Common myeloid progenitor, CD34-positive (primary cell): ENCODE measurements around the gene ZSWIM1.
"Not testable (repeated sequence)": the region's sequence is repeated elsewhere in the genome, so short reads cannot be mapped to it uniquely, and the experiment has no call there.

ENCODE experiments used
- CTCF ChIA-PET: fragments of 350-600 bp; sonication (Branson Sonifier 250); formaldehyde crosslinking; loops from one replicate; lab custom pipeline; 2021; ENCODE audit warnings: antibody characterized with exemption; lab: Charles Lee
- POLR2A ChIA-PET: fragments of 350-600 bp; sonication (Branson Sonifier 250); formaldehyde crosslinking; loops from one replicate; lab custom pipeline; 2021; ENCODE audit warnings: antibody characterized with exemption; lab: Charles Lee
- DNase-seq, 3 donors: peaks; one replicate each; pipeline versions ENCODE4 v3.0.0 to v3.0.0-alpha.2; 2013
- H3K27ac ChIP-seq, 2 experiments: 1 replicate in 1 of 2; 2 replicates in 1 of 2; pipeline ENCODE4 v1.7.0; 2013; ENCODE audit warnings: inconsistent platforms in 2 of 2, low read length in 2 of 2, mild to moderate bottlenecking in 2 of 2, low read depth in 1 of 2, moderate library complexity in 1 of 2; ENCODE audit not compliant: severe bottlenecking in 2 of 2, insufficient read depth in 1 of 2, poor library complexity in 1 of 2
- H3K27me3 ChIP-seq, 5 experiments: replicated peaks in 2 of 5; 1 replicate in 3 of 5; 2 replicates in 2 of 5; pipeline versions ENCODE4 v1.6.1 to v1.7.0; 2013; ENCODE audit warnings: low read length in 4 of 5, mild to moderate bottlenecking in 2 of 5, moderate library complexity in 2 of 5, inconsistent platforms in 1 of 5; ENCODE audit not compliant: insufficient read depth in 5 of 5, control insufficient read depth in 4 of 5
- H3K36me3 ChIP-seq, 4 experiments: 1 replicate in 2 of 4; 2 replicates in 2 of 4; pipeline versions ENCODE4 v1.6.1 to v1.7.0; 2013; ENCODE audit warnings: low read length in 3 of 4, control low read depth in 1 of 4, mild to moderate bottlenecking in 1 of 4; ENCODE audit not compliant: control insufficient read depth in 4 of 4, insufficient read depth in 4 of 4
- H3K4me1 ChIP-seq, 4 experiments: 1 replicate in 3 of 4; 2 replicates in 1 of 4; pipeline versions ENCODE4 v1.6.1 to v1.7.1; 2013; ENCODE audit warnings: low read length in 3 of 4, mild to moderate bottlenecking in 3 of 4, control low read depth in 1 of 4, inconsistent platforms in 1 of 4, moderate library complexity in 1 of 4; ENCODE audit not compliant: control insufficient read depth in 4 of 4, insufficient read depth in 4 of 4; ENCODE audit errors: control extremely low read depth in 1 of 4
- H3K4me3 ChIP-seq, 7 experiments: 1 replicate in 4 of 7; 2 replicates in 3 of 7; pipeline versions ENCODE4 v1.5.1 to v1.7.0; 2013; ENCODE audit warnings: mild to moderate bottlenecking in 7 of 7, low read length in 6 of 7, moderate library complexity in 6 of 7, inconsistent platforms in 2 of 7, low read depth in 2 of 7, control low read depth in 1 of 7; ENCODE audit not compliant: insufficient read depth in 4 of 7, control insufficient read depth in 1 of 7; ENCODE audit errors: extremely low read depth in 1 of 7
- H3K9me3 ChIP-seq, 5 experiments: 1 replicate in 4 of 5; 2 replicates in 1 of 5; pipeline versions ENCODE4 v1.6.1 to v1.7.1; 2013; ENCODE audit warnings: low read length in 4 of 5, mild to moderate bottlenecking in 2 of 5, inconsistent platforms in 1 of 5, low read depth in 1 of 5, moderate library complexity in 1 of 5; ENCODE audit not compliant: control insufficient read depth in 4 of 5, insufficient read depth in 2 of 5; ENCODE audit errors: control extremely low read depth in 1 of 5
- WGBS: methylation state at CpG from one replicate; pipeline ENCODE4 v1.1.5; 2013; ENCODE audit not compliant: insufficient coverage; 5-methylcytosine and 5-hydroxymethylcytosine counted together

Gene ZSWIM1

GRCh38 chr20:45873409-45874103 is 7.5 kb upstream of the ZSWIM1 start:
- 100% methylated on average over 1 of the region's 1 CpG for WGBS
- ChIA-PET CTCF (interaction anchor here (0.9 to 1.4 kb wide), 2 partner anchors 9 to 17 kb away, joined by 4 read pairs; partner anchors contain the start of gene NEURL2), POLR2A (no interaction called here)

DNA sequence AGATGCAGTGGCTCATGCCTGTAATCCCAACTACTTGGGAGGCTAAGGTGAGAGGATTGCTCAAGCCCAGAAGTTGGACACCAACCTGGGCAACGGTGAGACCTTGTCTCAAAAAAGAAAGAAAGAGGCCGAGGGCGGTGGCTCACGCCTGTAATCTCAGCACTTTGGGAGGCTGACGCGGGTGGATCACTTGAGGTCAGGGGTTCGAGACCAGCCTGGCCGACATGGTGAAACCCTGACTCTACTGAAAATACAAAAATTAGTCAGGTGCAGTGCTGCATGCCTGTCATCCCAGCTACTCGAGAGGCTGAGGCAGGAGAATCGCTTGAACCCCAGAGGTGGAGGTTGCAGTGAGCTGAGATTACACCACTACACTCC is 6.9 kb upstream of the ZSWIM1 start:
- CTCF ChIA-PET: interaction anchor here (0.6 to 1.4 kb wide), 3 partner anchors 8 to 95 kb away, joined by 3 to 4 read pairs (median 4); partner anchors contain the start of gene NEURL2
- H3K4me3 ChIP-seq, POLR2A ChIA-PET, H3K4me1 ChIP-seq, H3K27ac ChIP-seq, H3K9me3 ChIP-seq, DNase-seq, H3K27me3 ChIP-seq: not testable (repeated sequence)
- peaks cover 2 to 27% (median 21%) of the 10 kb centered on the region in 4 experiments for H3K36me3 ChIP-seq
- 97% methylated on average over 10 of the region's 10 CpGs for WGBS

More at GRCh38 chr20:45873409-45874103, 7.5 kb upstream of the ZSWIM1 start:
- no peak for DNase-seq
- Histone ChIP-seq H3K9me3 (no peaks in the 10 kb centered on the region), H3K27me3 (no peaks in the 10 kb centered on the region), H3K27ac (no peak overlapping the region), H3K4me1 (no peaks in the 10 kb centered on the region), H3K4me3 (no peak overlapping the region), H3K36me3 (peaks cover 2 to 24% (median 18%) of the 10 kb centered on the region in 4 experiments)

GRCh38 chr20:45874576-45874975 is 6.5 kb upstream of the ZSWIM1 start:
- Histone ChIP-seq H3K27ac (no peak overlapping the region), H3K4me3 (no peak overlapping the region), H3K4me1 (no peaks in the 10 kb centered on the region), H3K36me3 (peaks cover under 1 to 29% (median 21%) of the 10 kb centered on the region in 4 experiments), H3K27me3 (no peaks in the 10 kb centered on the region), H3K9me3 (no peaks in the 10 kb centered on the region)
- CTCF ChIA-PET: interaction anchor here (0.6 to 0.7 kb wide), 2 partner anchors 16 to 95 kb away, joined by 3 read pairs; partner anchors contain the start of genes CTSA and NEURL2
- WGBS: 93% methylated on average over 3 of the region's 4 CpGs
- POLR2A ChIA-PET: no interaction called here
- DNase-seq: no peak

GRCh38 chr20:45878076-45878761 is 2.8 kb upstream of the ZSWIM1 start:
- POLR2A ChIA-PET: no interaction called here
- H3K27ac ChIP-seq: no peak overlapping the region
- DNase-seq: no peak
- CTCF ChIA-PET: no interaction called here
- no peak overlapping the region for H3K4me3 ChIP-seq
- peaks cover 0 to 35% (median 26%) of the 10 kb centered on the region in 4 experiments for H3K36me3 ChIP-seq
- H3K4me1 ChIP-seq: peaks cover 5 to 17% (median 13%) of the 10 kb centered on the region in 4 experiments
- no peaks in the 10 kb centered on the region for H3K9me3 ChIP-seq
- no peaks in the 10 kb centered on the region for H3K27me3 ChIP-seq
- 97% methylated on average over 13 of the region's 13 CpGs for WGBS

DNA sequence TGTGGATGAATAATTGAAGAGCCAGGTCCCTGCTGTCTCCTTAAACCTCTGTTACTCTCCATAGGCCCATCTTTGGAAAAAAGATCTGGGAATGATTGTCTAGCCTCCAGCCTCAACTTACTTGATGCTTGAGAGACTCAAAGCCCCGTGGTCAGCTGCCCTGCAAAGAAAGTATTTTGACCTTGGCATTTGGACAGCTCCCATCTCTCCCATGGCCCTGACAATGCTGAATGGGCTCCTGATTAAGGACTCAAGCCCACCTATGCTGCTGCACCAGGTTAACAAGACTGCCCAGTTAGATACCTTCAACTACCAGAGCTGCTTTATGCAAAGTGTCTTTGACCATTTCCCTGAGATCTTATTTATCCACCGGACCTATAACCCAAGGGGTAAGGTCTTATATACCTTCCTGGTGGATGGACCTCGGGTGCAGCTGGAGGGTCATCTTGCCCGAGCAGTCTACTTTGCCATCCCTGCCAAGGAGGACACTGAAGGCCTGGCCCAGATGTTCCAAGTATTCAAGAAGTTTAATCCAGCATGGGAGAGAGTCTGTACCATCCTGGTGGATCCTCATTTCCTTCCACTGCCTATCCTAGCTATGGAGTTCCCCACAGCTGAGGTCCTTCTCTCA is 1.6 kb downstream of the ZSWIM1 start:
- Histone ChIP-seq H3K27ac (no peak overlapping the region), H3K36me3 (peaks cover 5 to 52% (median 39%) of the 10 kb centered on the region in 4 experiments), H3K27me3 (no peaks in the 10 kb centered on the region), H3K4me1 (peaks cover 9 to 47% (median 38%) of the 10 kb centered on the region in 4 experiments), H3K4me3 (no peak overlapping the region), H3K9me3 (no peaks in the 10 kb centered on the region)
- DNase-seq: no peak
- CTCF ChIA-PET: interaction anchor here (1.4 to 3.4 kb wide), 5 partner anchors 9 to 88 kb away, joined by 3 to 30 read pairs (median 4); partner anchors contain the start of genes CTSA and NEURL2
- 100% methylated on average over 4 of the region's 4 CpGs for WGBS
- POLR2A ChIA-PET: interaction anchor here (1.0 to 2.4 kb wide), 4 partner anchors 8 to 52 kb away, joined by 3 to 12 read pairs (median 6); partner anchors contain the start of genes CTSA, NEURL2 and PCIF1

DNA sequence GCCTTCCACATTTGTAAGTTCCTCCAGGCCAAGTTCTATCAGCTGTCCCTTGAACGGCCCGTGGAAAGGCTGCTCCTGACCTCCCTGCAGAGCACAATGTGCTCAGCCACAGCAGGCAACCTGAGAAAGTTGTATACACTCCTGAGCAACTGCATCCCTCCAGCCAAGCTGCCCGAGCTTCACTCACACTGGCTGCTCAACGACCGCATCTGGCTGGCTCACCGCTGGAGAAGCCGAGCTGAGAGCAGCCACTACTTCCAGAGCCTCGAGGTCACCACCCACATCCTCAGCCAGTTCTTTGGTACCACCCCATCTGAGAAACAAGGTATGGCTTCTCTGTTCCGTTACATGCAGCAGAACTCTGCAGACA is 2.1 kb downstream of the ZSWIM1 start:
- H3K27ac ChIP-seq: no peak overlapping the region
- WGBS: 86% methylated on average over 7 of the region's 9 CpGs
- H3K9me3 ChIP-seq: no peaks in the 10 kb centered on the region
- H3K27me3 ChIP-seq: no peaks in the 10 kb centered on the region
- H3K4me3 ChIP-seq: no peak overlapping the region
- no peak for DNase-seq
- H3K36me3 ChIP-seq: peaks cover 5 to 49% (median 38%) of the 10 kb centered on the region in 4 experiments
- ChIA-PET POLR2A (interaction anchor here (1.0 kb wide), 1 partner anchor 17 kb away, joined by 3 read pairs; no protein-coding TSS in a partner anchor), CTCF (interaction anchor here (1.4 to 3.4 kb wide), 5 partner anchors 8 to 87 kb away, joined by 3 to 30 read pairs (median 4); partner anchors contain the start of genes CTSA and NEURL2)
- H3K4me1 ChIP-seq: peaks cover 9 to 47% (median 38%) of the 10 kb centered on the region in 4 experiments
